CD14-positive monocyte (primary cell): Measurements from ENCODE around the gene CCDC159. TPM values are rescaled to one million over a fixed set of nuclear protein-coding genes. Genes with fewer than 3 reads are reported as not detected.
A peak's percentile ranks its signal among the peaks of the same experiment; 100 is the strongest.

Source experiments
- DNase-seq, 3 donors: peaks; one replicate each; pipeline ENCODE4 v3.0.0-alpha.2; 2011 to 2022
- H2AFZ ChIP-seq: 2 replicates; pipeline ENCODE4 v1.6.0; 2012; ENCODE audit warnings: mild to moderate bottlenecking, low read depth, low read length, inconsistent platforms; ENCODE audit not compliant: insufficient read depth, poor library complexity, severe bottlenecking
- H3K27ac ChIP-seq, 2 donors: 1 replicate in 1 of 2; 2 replicates in 1 of 2; pipeline ENCODE4 v1.5.1; 2012 to 2013; ENCODE audit warnings: low read length in 2 of 2, control low read depth in 1 of 2, inconsistent platforms in 1 of 2, low read depth in 1 of 2, mild to moderate bottlenecking in 1 of 2
- H3K27me3 ChIP-seq, 2 donors: one replicate each; pipeline versions ENCODE4 v1.6.0 to v1.6.1; 2011 to 2013; ENCODE audit warnings: low read length in 2 of 2; ENCODE audit not compliant: control insufficient read depth in 2 of 2, insufficient read depth in 2 of 2
- H3K36me3 ChIP-seq, 2 donors: replicated peaks in 1 of 2; 1 replicate in 1 of 2; 2 replicates in 1 of 2; pipeline versions ENCODE4 v1.5.1 to v1.6.1; 2012 to 2013; ENCODE audit warnings: low read length in 2 of 2, control low read depth in 1 of 2, inconsistent platforms in 1 of 2, mild to moderate bottlenecking in 1 of 2; ENCODE audit not compliant: insufficient read depth in 2 of 2, control insufficient read depth in 1 of 2
- H3K4me1 ChIP-seq, 2 donors: 1 replicate in 1 of 2; 2 replicates in 1 of 2; pipeline versions ENCODE4 v1.5.1 to v1.6.1; 2012 to 2013; ENCODE audit warnings: low read length in 2 of 2, control low read depth in 1 of 2, inconsistent platforms in 1 of 2, mild to moderate bottlenecking in 1 of 2, moderate library complexity in 1 of 2; ENCODE audit not compliant: insufficient read depth in 2 of 2, control insufficient read depth in 1 of 2
- H3K4me2 ChIP-seq: replicated peaks from 2 replicates; pipeline ENCODE3; 2012; ENCODE audit warnings: low read length, moderate library complexity, mild to moderate bottlenecking; ENCODE audit not compliant: poor library complexity, severe bottlenecking; ENCODE audit errors: extremely low read depth
- H3K4me3 ChIP-seq, 3 experiments: fragments of 200-600 bp in 1 of 3; sonication (generic) in 1 of 3; replicated peaks in 1 of 3; 1 replicate in 2 of 3; 2 replicates in 1 of 3; pipeline ENCODE4 v1.5.1; 2011 to 2013; ENCODE audit warnings: low read length in 3 of 3, mild to moderate bottlenecking in 3 of 3, control low read depth in 2 of 3, low read depth in 2 of 3, inconsistent platforms in 1 of 3, moderate library complexity in 1 of 3
- H3K79me2 ChIP-seq: 2 replicates; pipeline ENCODE4 v1.6.0; 2012; ENCODE audit warnings: mild to moderate bottlenecking, control low read depth, inconsistent platforms, low read length, moderate library complexity; ENCODE audit not compliant: insufficient read depth
- H3K9ac ChIP-seq: 2 replicates; pipeline ENCODE4 v1.6.0; 2017; ENCODE audit warnings: low read length, mild to moderate bottlenecking; ENCODE audit not compliant: insufficient read depth, poor library complexity, severe bottlenecking
- H3K9me3 ChIP-seq, 2 donors: replicated peaks in 1 of 2; 1 replicate in 1 of 2; 2 replicates in 1 of 2; pipeline versions ENCODE4 v1.5.1 to v1.6.1; 2012 to 2013; ENCODE audit warnings: low read length in 2 of 2, control low read depth in 1 of 2; ENCODE audit not compliant: control insufficient read depth in 1 of 2, insufficient read depth in 1 of 2
- H4K20me1 ChIP-seq: 2 replicates; pipeline ENCODE4 v1.6.0; 2012; ENCODE audit warnings: mild to moderate bottlenecking, low read length, control low read depth, moderate library complexity; ENCODE audit not compliant: insufficient read depth
- H3K27ac Mint-ChIP-seq, 7 donors: one replicate each; pipeline ENCODE4 v1.8.0; 2020; ENCODE audit warnings: mild to moderate bottlenecking in 7 of 7, mixed read lengths in 7 of 7, moderate library complexity in 6 of 7, inconsistent platforms in 2 of 7
- H3K27me3 Mint-ChIP-seq, 3 donors: one replicate each; pipeline ENCODE4 v1.8.0; 2021 to 2022; ENCODE audit warnings: low read depth in 3 of 3, mild to moderate bottlenecking in 3 of 3, mixed read lengths in 3 of 3, moderate library complexity in 3 of 3, inconsistent platforms in 1 of 3
- H3K36me3 Mint-ChIP-seq, 2 donors: one replicate each; pipeline ENCODE4 v1.8.0; 2020; ENCODE audit warnings: mixed read lengths in 2 of 2, inconsistent platforms in 1 of 2, mild to moderate bottlenecking in 1 of 2
- H3K4me1 Mint-ChIP-seq: one replicate; pipeline ENCODE4 v1.8.0; 2020; ENCODE audit warnings: mild to moderate bottlenecking, mixed read lengths
- H3K4me3 Mint-ChIP-seq, 2 donors: one replicate each; pipeline ENCODE4 v1.8.0; 2020; ENCODE audit warnings: mild to moderate bottlenecking in 2 of 2, mixed read lengths in 2 of 2, moderate library complexity in 1 of 2
- H3K9me3 Mint-ChIP-seq, 7 donors: one replicate each; pipeline ENCODE4 v1.8.0; 2020 to 2022; ENCODE audit warnings: mixed read lengths in 7 of 7, mild to moderate bottlenecking in 6 of 7, moderate library complexity in 6 of 7, inconsistent platforms in 2 of 7
- WGBS: methylation state at CpG from one replicate; pipeline ENCODE4 v1.1.5; 2013; ENCODE audit warnings: missing lambda C conversion rate; ENCODE audit not compliant: insufficient coverage; 5-methylcytosine and 5-hydroxymethylcytosine counted together
- intact Hi-C, 2 donors: fragments of 100-400 bp; cut with micrococcal nuclease; formaldehyde crosslinking; loops; one replicate each; pipeline versions ENCODE4 v1.15.0 to v1.15.1; 2023
- polyA plus RNA-seq, 3 donors: library from polyadenylated mRNA; depleted of rRNA in 1 of 3; unstranded in 2 of 3; stranded (reverse) in 1 of 3; fragments of 300-500 nt in 2 of 3; fragments of >200 nt in 1 of 3; fragmentation: Illumina TruSeq in 2 of 3; gene quantifications; 1 replicate in 2 of 3; 2 replicates in 1 of 3; pipeline ENCODE4 v1.2.3, GENCODE V29; 2012 to 2021
- TF ChIP-seq, protein P1 (sequence below): fragments of 200-600 bp; IDR thresholded peaks from one replicate; pipeline ENCODE4 v1.8.0; 2022; ENCODE audit warnings: antibody characterized with exemption, mild to moderate bottlenecking

The CCDC159 gene
- polyA plus RNA-seq, 3 donors = 37.1 to 374 (median 38.3) TPM

DNA sequence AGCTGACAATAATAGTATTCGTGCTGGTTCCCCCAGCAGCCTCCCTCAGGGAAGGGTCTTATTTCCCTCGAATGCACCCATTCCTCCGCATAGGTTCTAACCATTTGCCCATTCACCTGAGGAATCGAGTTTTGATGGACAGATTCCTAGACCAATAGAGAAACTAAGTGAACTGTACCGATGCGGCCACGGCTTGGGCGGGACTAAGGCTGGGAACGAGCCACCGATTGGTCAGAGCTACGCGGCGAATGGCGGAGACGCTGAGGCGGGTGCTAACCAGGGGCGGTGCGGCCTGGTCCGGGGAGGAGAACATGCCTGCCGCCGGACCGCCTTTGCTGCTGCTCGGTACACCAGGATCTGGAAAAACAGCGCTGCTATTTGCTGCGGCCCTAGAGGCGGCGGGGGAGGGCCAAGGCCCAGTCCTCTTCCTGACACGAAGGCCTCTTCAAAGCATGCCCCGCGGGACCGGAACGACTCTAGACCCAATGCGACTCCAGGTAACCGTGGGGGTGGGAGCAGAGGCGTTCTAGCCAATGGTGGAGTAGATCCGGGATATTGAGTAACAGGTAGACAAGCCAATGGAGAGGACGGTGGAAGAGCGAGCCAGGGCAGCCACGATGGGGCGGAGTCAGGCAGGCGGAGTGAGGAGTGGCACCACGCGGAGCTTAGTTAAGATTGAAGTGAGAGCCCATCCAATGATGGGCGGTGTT, 28.3 kb downstream of the CCDC159 start, which contains the start of gene SWSAP1:
TSS of gene SWSAP1 (plus strand) at position 234 of the 710 bp plus-strand sequence. CDS start at position 249, 15 bp downstream.
- H3K79me2 ChIP-seq = peaks cover 41% of the 10 kb centered on the region
- H3K27ac ChIP-seq = peak within 1 kb of the TSS; percentile 85 to 91
- H3K4me1 Mint-ChIP-seq = peaks cover 12% of the 10 kb centered on the region

More for the DNA sequence above, 28.3 kb downstream of the CCDC159 start, which contains the start of gene SWSAP1:
- Histone ChIP-seq H3K4me2 (peak within 1 kb of the TSS; percentile 100), H3K9ac (peak within 1 kb of the TSS; percentile 70), H2AFZ (peak within 1 kb of the TSS; percentile 81), H3K4me3 (peak within 1 kb of the TSS; percentile 50 to 93 (median 73)), H4K20me1 (no peaks in the 10 kb centered on the region), H3K27me3 (no peaks in the 10 kb centered on the region), H3K9me3 (no peaks in the 10 kb centered on the region), H3K4me1 (peaks cover 46 to 60% of the 10 kb centered on the region in 2 donors), H3K36me3 (no peaks in the 10 kb centered on the region)
- Mint-ChIP-seq H3K36me3 (peaks cover 14 to 29% of the 10 kb centered on the region in 2 donors), H3K27me3 (peaks cover 0 to 4% (median 2%) of the 10 kb centered on the region in 3 donors), H3K9me3 (peaks cover 0 to 2% (median 0%) of the 10 kb centered on the region in 7 donors), H3K27ac (peak within 1 kb of the TSS in 3 of 7 donors; percentile 5 to 53 (median 44)), H3K4me3 (peak within 1 kb of the TSS in 1 of 2 donors; percentile 41)
- TF ChIP-seq, protein P1, sequence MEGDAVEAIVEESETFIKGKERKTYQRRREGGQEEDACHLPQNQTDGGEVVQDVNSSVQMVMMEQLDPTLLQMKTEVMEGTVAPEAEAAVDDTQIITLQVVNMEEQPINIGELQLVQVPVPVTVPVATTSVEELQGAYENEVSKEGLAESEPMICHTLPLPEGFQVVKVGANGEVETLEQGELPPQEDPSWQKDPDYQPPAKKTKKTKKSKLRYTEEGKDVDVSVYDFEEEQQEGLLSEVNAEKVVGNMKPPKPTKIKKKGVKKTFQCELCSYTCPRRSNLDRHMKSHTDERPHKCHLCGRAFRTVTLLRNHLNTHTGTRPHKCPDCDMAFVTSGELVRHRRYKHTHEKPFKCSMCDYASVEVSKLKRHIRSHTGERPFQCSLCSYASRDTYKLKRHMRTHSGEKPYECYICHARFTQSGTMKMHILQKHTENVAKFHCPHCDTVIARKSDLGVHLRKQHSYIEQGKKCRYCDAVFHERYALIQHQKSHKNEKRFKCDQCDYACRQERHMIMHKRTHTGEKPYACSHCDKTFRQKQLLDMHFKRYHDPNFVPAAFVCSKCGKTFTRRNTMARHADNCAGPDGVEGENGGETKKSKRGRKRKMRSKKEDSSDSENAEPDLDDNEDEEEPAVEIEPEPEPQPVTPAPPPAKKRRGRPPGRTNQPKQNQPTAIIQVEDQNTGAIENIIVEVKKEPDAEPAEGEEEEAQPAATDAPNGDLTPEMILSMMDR = no peak
- under 1% methylated on average over 42 of the region's 44 CpGs for WGBS
- intact Hi-C loops = loop anchor here (1.0 to 5.0 kb wide), 3 partner anchors 28 to 50 kb away; partner anchors contain the start of genes CCDC159 (in 1 of the 2), RAB3D (in 1 of the 2) and TMEM205 (in 1 of the 2)
- DNase-seq = peak; percentile 99 to 100 (median 99)
